Left cardiac atrium (tissue), 4 donors: ENCODE measurements around the gene VAT1L. TPM values are rescaled to one million over a fixed set of nuclear protein-coding genes. Genes with fewer than 3 reads are reported as not detected.
A peak's percentile ranks its signal among the peaks of the same experiment; 100 is the strongest.

Experiments
- ATAC-seq, 2 donors: fragments of 200-7000 bp; cut with Tn5 transposase; one replicate each; pipeline ENCODE4 v1.9.1; 2020; ENCODE audit warnings: mild to moderate bottlenecking in 2 of 2, moderate library complexity in 2 of 2
- DNase-seq: peaks from one replicate; pipeline ENCODE4 v3.0.0-alpha.2; 2020
- intact Hi-C, 2 donors: fragments of 100-400 bp; cut with DNase I; formaldehyde crosslinking; loops; one replicate each; pipeline versions ENCODE4 v1.14.1 to v1.15.1; 2022 to 2023
- total RNA-seq, 2 donors: library from RNA; stranded (reverse); fragmentation: NEBNext Ultra II Directional; extraction: Animal tissue kit (Norgen Biotek cat#: 25700); gene quantifications; one replicate each; pipeline ENCODE4 v1.2.1, GENCODE V29; 2021
- donor health status: DM: no; HTN: yes; CAD: no.
- donor health status: DM: no; HTN: yes; CAD: no; lungs with severe emphysema.
- donor health status: DM: yes; HTN: yes; CAD: no.
- donor health status: Dilated cardiomyopathy.

Gene VAT1L
- total RNA-seq, 2 donors from 2014 or later, result 7.7 to 14.3 TPM

- intact Hi-C loops, result loop anchor here in 1 of 2 donors (10.0 kb wide), 1 partner anchor 327 kb away; no protein-coding TSS in a partner anchor
- ATAC-seq, result no peak
- DNase-seq, result no peak
These were observed 213.2 kb downstream of the VAT1L start for GRCh38 chr16:78001451-78002025.

GRCh38 chr16:78002915-78003538, 214.7 kb downstream of the VAT1L start:
- DNase-seq (peak; percentile 90), ATAC-seq (peak; percentile 94 to 95)
- intact Hi-C loops, result loop anchor here in 1 of 2 donors (10.0 kb wide), 1 partner anchor 328 kb away; no protein-coding TSS in a partner anchor

- no peak for DNase-seq
- ATAC-seq, result no peak
- intact Hi-C loops, result loop anchor here in 1 of 2 donors (10.0 kb wide), 1 partner anchor 330 kb away; no protein-coding TSS in a partner anchor
These were observed 216.2 kb downstream of the VAT1L start for GRCh38 chr16:78004517-78004916.

- intact Hi-C loops, result loop anchor here in 1 of 2 donors (10.0 kb wide), 1 partner anchor 331 kb away; no protein-coding TSS in a partner anchor
- DNase-seq, result no peak
- no peak for ATAC-seq
These were observed 217.5 kb downstream of the VAT1L start for GRCh38 chr16:78005881-78006280.

GRCh38 chr16:78007121-78007520, 218.8 kb downstream of the VAT1L start:
- intact Hi-C loops, result loop anchor here in 1 of 2 donors (10.0 kb wide), 1 partner anchor 332 kb away; no protein-coding TSS in a partner anchor
- ATAC-seq (no peak), DNase-seq (no peak)

- ATAC-seq, result no peak
- no peak for DNase-seq
- intact Hi-C loops, result no loop called here
These were observed 234.1 kb downstream of the VAT1L start, which contains the start of gene CLEC3A for GRCh38 chr16:78022347-78023060. CLEC3A (plus strand) TSS chr16:78022548; CDS start chr16:78022627, 79 bp downstream.

GRCh38 chr16:78024159-78024558, 235.8 kb downstream of the VAT1L start:
- intact Hi-C loops, result no loop called here
- no peak for ATAC-seq
- DNase-seq, result no peak

GRCh38 chr16:78025631-78026030, 237.3 kb downstream of the VAT1L start:
- ATAC-seq (no peak), DNase-seq (no peak)
- intact Hi-C loops, result no loop called here

GRCh38 chr16:78028018-78028417, 239.7 kb downstream of the VAT1L start:
- no peak for DNase-seq
- no peak for ATAC-seq
- intact Hi-C loops, result no loop called here

Other genes starting within 250 kb of the VAT1L start
- 10 to 100 TPM; 19.3 to 25.8 TPM for gene NUDT7, start 66.0 kb upstream of the VAT1L start, total RNA-seq
- not detected for gene CLEC3A, start 234.0 kb downstream of the VAT1L start, total RNA-seq